ENCODE data around the gene ZNF146. TPM values are rescaled to one million over a fixed set of nuclear protein-coding genes. Genes with fewer than 3 reads are reported as not detected.
"Not testable (repeated sequence)": the region's sequence is repeated elsewhere in the genome, so short reads cannot be mapped to it uniquely, and the experiment has no call there.

Gene ZNF146
- total RNA-seq (2014; rRNA removed; shearing (Covaris generic)) (63.2 and 64.6 TPM in 2 replicates), polyA plus RNA-seq (2016; fragmentation: Nextera tagmentation; extraction: Ambion mirVana) (55.7 and 60.0 TPM in 2 replicates)

DNA sequence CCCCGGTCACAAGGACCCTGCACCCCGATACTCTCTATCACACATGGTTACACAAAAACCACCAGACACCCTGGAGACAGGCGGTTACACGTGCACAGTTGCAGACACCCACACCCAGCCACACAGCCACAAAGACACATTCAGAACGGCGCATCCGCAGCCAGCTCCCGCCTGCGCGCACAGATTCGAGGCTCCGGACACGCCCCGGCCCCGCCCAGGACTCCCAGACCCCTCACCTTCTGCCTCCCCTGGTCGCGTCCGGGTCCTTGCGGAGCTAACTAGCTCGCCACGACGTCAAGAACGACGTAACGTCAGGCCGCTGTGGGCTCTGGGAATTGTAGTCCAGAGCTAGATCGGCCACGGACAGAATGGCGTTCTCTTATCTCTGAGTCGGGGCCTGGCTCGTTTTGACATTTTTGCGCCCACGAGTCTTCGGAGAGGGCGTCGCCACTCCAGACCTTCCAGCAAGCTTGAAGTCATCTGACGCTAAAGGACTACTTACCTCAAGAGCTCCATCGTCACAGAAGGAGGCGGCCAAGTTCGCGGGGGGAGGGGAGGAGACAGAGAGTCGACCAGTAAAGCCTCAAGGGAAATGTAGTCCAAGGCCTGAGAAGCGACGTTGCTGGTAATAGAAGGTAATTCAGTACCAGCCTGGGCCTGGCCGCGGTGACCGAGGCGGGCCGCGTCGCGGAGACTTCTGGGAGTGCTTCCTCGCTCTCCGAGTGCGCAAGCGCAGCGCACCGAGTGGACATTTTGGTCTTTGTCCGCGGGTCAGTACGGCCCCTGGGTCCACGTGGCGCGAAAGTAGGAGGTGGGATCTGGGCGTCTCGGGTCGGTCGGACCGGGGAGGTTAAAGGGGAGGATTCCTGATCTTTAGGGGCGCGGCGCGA is at the start of gene ZNF146, which contains the start of gene ZNF565:
Gene ZNF146 (plus strand): TSS at position 721 of the 890 bp plus-strand sequence. CDS start 21,335 bp downstream, outside the sequence.
Gene ZNF565 (minus strand): TSS at position 280 of the 890 bp plus-strand sequence. CDS start 12,680 bp downstream, outside the sequence.
- Histone ChIP-seq H3K36me3 (ENCODE audit: low read depth) (peaks cover 7% of the 10 kb centered on the region; the same call in 1 of the 2 replicates), H3K27ac (peak within 1 kb of the TSS; percentile 95), H3K9me2 (ENCODE audit: insufficient read depth) (no peaks in the 10 kb centered on the region), H3K4me2 (ENCODE audit: unreplicated experiment) (peak within 1 kb of the TSS; percentile 98), H3K4me3 (peak within 1 kb of the TSS; percentile 93), H3K9ac (peak within 1 kb of the TSS; percentile 99), H3K9me3 (ENCODE audit: low read depth) (no peaks in the 10 kb centered on the region), H2AFZ (peak within 1 kb of the TSS; percentile 89), H4K20me1 (ENCODE audit: insufficient read depth) (no peaks in the 10 kb centered on the region; the same call in 1 of the 2 replicates), H3K27me3 (replicated peaks; ENCODE audit: insufficient read depth) (no peaks in the 10 kb centered on the region), H3K79me2 (ENCODE audit: insufficient read depth) (peaks cover 83% of the 10 kb centered on the region), H3K4me1 (ENCODE audit: insufficient read depth) (peaks cover 8% of the 10 kb centered on the region), H3F3A (ENCODE audit: insufficient read depth) (0 out of 2 replicates have a peak, but pooled peaks cover 6% of the 10 kb centered on the region)
- 0 to 2% methylated on average over 62 to 72 of the region's 73 CpGs for WGBS, 2 experiments (ENCODE audit: low coverage in 1 of 2, low lambda C conversion rate in 2 of 2, missing lambda C conversion rate in 2 of 2)
- TF ChIP-seq EZH2 (IDR thresholded peaks at IDR 0.05; ENCODE audit: insufficient read depth, poor library complexity, severe bottlenecking): no peak
- TF ChIP-seq EZH2phosphoT487 (IDR thresholded peaks at IDR 0.05; ENCODE audit: insufficient read depth, low read depth): no peak
- DNase-seq: peak; percentile 100
- in situ Hi-C loops (cut with MboI): no loop called here

DNA sequence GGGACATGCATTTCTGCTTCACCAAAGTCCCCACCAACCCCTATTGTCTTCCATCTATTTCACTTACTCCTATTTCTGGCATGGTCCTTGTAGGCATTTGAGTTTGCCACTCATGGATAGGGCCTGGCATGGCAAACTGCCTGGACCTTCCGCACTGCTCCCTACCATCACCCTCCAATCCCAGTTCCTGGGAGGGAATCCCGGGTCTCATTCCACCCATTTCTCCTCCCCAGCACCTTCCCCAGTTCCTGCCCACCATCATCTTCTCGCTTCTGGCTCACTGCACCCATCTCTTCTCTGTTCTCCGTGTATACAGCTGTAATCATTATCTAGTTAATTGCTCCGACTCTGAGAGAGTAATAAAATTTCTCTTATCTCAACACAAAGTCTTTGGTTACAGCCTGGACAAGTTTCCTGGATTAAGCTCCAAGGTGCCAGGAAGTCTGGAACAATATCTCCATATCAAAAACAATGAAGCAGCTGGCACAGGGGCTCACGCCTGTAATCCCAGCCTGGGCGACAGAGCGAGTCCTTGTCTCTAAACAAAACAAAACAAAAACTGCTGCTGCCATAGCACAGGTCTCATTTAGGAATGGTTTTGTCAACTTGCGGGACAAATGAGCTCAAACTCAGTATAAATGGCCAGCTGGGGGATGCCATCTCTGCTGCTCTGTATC is 45.7 kb upstream of the ZNF146 start:
- no peak for DNase-seq
- Histone ChIP-seq H3K9me3 (ENCODE audit: low read depth) (no peaks in the 10 kb centered on the region), H3K4me1 (ENCODE audit: insufficient read depth) (peaks cover 5% of the 10 kb centered on the region; the same call in 1 of the 2 replicates), H3K9me2 (ENCODE audit: insufficient read depth) (no peaks in the 10 kb centered on the region), H3F3A (ENCODE audit: insufficient read depth) (no peaks in the 10 kb centered on the region), H3K4me3 (no peak overlapping the region), H3K36me3 (ENCODE audit: low read depth) (no peaks in the 10 kb centered on the region), H3K9ac (no peak overlapping the region), H3K27ac (no peak overlapping the region), H3K79me2 (ENCODE audit: insufficient read depth) (no peaks in the 10 kb centered on the region), H3K27me3 (replicated peaks; ENCODE audit: insufficient read depth) (no peaks in the 10 kb centered on the region), H2AFZ (no peak overlapping the region), H4K20me1 (ENCODE audit: insufficient read depth) (no peaks in the 10 kb centered on the region), H3K4me2 (ENCODE audit: unreplicated experiment) (no peak overlapping the region)
- in situ Hi-C loops (cut with MboI): no loop called here
- WGBS, 2 experiments (ENCODE audit: low coverage in 1 of 2, low lambda C conversion rate in 2 of 2, missing lambda C conversion rate in 2 of 2): 69 to 72% methylated on average over 9 of the region's 9 CpGs
- TF ChIP-seq EZH2phosphoT487 (IDR thresholded peaks at IDR 0.05; ENCODE audit: insufficient read depth, low read depth) (no peak), EZH2 (IDR thresholded peaks at IDR 0.05; ENCODE audit: insufficient read depth, poor library complexity, severe bottlenecking) (no peak)

GRCh38 chr19:36172852-36173251 is 42.1 kb upstream of the ZNF146 start:
- Histone ChIP-seq H3K9me3 (ENCODE audit: low read depth) (no peaks in the 10 kb centered on the region), H3K4me2 (ENCODE audit: unreplicated experiment) (no peak overlapping the region), H2AFZ (no peak overlapping the region), H3K27ac (no peak overlapping the region), H4K20me1 (ENCODE audit: insufficient read depth) (no peaks in the 10 kb centered on the region), H3K4me1 (ENCODE audit: insufficient read depth) (peaks cover 5% of the 10 kb centered on the region; the same call in 1 of the 2 replicates), H3K9me2 (ENCODE audit: insufficient read depth) (no peaks in the 10 kb centered on the region), H3K36me3 (ENCODE audit: low read depth) (no peaks in the 10 kb centered on the region), H3K27me3 (replicated peaks; ENCODE audit: insufficient read depth) (no peaks in the 10 kb centered on the region), H3K79me2 (ENCODE audit: insufficient read depth) (no peaks in the 10 kb centered on the region), H3K9ac (no peak overlapping the region), H3F3A (ENCODE audit: insufficient read depth) (no peaks in the 10 kb centered on the region), H3K4me3 (no peak overlapping the region)
- in situ Hi-C loops (cut with MboI): no loop called here
- 85 to 88% methylated on average over 5 of the region's 5 CpGs for WGBS, 2 experiments (ENCODE audit: low coverage in 1 of 2, low lambda C conversion rate in 2 of 2, missing lambda C conversion rate in 2 of 2)
- TF ChIP-seq EZH2phosphoT487 (IDR thresholded peaks at IDR 0.05; ENCODE audit: insufficient read depth, low read depth): no peak
- TF ChIP-seq EZH2 (IDR thresholded peaks at IDR 0.05; ENCODE audit: insufficient read depth, poor library complexity, severe bottlenecking): no peak
- no peak for DNase-seq

DNA sequence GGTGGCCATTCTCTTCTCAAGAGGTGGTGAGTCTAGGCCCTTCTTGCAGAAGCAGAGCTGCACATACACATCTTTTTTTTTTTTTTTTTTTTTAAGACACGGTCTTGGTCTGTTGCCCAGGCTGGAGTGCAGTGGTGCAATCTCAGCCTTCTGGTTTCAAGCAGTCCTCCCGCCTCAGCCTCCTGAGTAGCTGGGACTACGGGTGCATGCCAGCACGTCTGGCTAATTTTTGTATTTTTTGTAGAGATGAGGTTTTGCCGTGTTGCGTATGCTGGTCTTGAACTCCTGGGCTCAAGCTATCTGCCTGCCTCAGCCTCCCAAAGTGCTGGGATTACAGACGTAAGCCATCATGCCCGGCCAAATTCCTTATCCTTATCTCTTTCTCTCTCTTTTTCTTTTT is 41.1 kb upstream of the ZNF146 start:
- H3K79me2 ChIP-seq (ENCODE audit: insufficient read depth); H3K9me3 ChIP-seq (ENCODE audit: low read depth); H2AFZ ChIP-seq; H3K36me3 ChIP-seq (ENCODE audit: low read depth); H3K27ac ChIP-seq; H3K9ac ChIP-seq; H3K4me3 ChIP-seq; DNase-seq; in situ Hi-C loops (cut with MboI); H3K4me2 ChIP-seq (ENCODE audit: unreplicated experiment); H3K4me1 ChIP-seq (ENCODE audit: insufficient read depth); H4K20me1 ChIP-seq (ENCODE audit: insufficient read depth); H3F3A ChIP-seq (ENCODE audit: insufficient read depth); H3K27me3 ChIP-seq (replicated peaks; ENCODE audit: insufficient read depth); H3K9me2 ChIP-seq (ENCODE audit: insufficient read depth): not testable (repeated sequence)
- 53 to 60% methylated on average over 8 of the region's 8 CpGs for WGBS, 2 experiments (ENCODE audit: low coverage in 1 of 2, low lambda C conversion rate in 2 of 2, missing lambda C conversion rate in 2 of 2)

DNA sequence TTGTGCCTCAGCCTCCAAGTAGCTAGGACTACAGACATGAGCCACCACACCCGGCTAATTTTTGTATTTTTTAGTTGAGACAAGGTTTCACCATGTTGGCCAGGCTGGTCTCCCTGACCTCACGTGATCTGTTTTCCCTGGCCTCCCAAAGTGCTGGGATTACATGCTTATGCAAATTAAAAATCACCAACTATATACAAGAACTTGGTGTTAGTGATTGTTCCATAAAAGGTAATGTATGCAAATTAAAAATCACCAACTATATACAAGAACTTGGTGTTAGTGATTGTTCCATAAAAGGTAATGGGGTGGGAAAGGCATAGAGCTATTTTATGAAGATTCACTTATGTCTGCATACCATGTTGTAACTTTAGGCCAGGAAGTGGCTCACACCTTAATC is 35.8 kb upstream of the ZNF146 start:
- H3K9me2 ChIP-seq (ENCODE audit: insufficient read depth): not testable (repeated sequence)

More for the DNA sequence above, 35.8 kb upstream of the ZNF146 start:
- H3K27me3 ChIP-seq (replicated peaks; ENCODE audit: insufficient read depth); H3K4me2 ChIP-seq (ENCODE audit: unreplicated experiment); in situ Hi-C loops (cut with MboI); H3K9me3 ChIP-seq (ENCODE audit: low read depth); H3F3A ChIP-seq (ENCODE audit: insufficient read depth); H3K9ac ChIP-seq; H3K79me2 ChIP-seq (ENCODE audit: insufficient read depth); DNase-seq; H4K20me1 ChIP-seq (ENCODE audit: insufficient read depth); H3K4me3 ChIP-seq; H3K4me1 ChIP-seq (ENCODE audit: insufficient read depth); H2AFZ ChIP-seq; H3K27ac ChIP-seq: not testable (repeated sequence)
- 79 to 87% methylated on average over 2 of the region's 2 CpGs for whole genome bisulfite sequencing, 2 experiments (ENCODE audit: low coverage in 1 of 2, low lambda C conversion rate in 2 of 2, missing lambda C conversion rate in 2 of 2)
- peaks cover 13% of the 10 kb centered on the region; the same call in 1 of the 2 replicates for H3K36me3 ChIP-seq (ENCODE audit: low read depth)

All from GM23248 (cell line).